Erythroblast (primary cell): ENCODE data around the gene IVL.

Experiments
- DNase-seq, 2 experiments: peaks; one replicate each; lab custom pipeline; 2025; lab: John Stamatoyannopoulos, UW
- GATA1 ChIP-seq: IDR thresholded peaks from 2 replicates; pipeline ENCODE4 v1.6.1; 2011; ENCODE audit warnings: low read depth, mild to moderate bottlenecking, control low read depth, low read length, moderate library complexity
- POLR2A ChIP-seq: IDR thresholded peaks from 2 replicates; pipeline ENCODE4 v1.6.1; 2011; ENCODE audit warnings: mild to moderate bottlenecking, low read length

Gene IVL, protein sequence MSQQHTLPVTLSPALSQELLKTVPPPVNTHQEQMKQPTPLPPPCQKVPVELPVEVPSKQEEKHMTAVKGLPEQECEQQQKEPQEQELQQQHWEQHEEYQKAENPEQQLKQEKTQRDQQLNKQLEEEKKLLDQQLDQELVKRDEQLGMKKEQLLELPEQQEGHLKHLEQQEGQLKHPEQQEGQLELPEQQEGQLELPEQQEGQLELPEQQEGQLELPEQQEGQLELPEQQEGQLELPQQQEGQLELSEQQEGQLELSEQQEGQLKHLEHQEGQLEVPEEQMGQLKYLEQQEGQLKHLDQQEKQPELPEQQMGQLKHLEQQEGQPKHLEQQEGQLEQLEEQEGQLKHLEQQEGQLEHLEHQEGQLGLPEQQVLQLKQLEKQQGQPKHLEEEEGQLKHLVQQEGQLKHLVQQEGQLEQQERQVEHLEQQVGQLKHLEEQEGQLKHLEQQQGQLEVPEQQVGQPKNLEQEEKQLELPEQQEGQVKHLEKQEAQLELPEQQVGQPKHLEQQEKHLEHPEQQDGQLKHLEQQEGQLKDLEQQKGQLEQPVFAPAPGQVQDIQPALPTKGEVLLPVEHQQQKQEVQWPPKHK

DNA sequence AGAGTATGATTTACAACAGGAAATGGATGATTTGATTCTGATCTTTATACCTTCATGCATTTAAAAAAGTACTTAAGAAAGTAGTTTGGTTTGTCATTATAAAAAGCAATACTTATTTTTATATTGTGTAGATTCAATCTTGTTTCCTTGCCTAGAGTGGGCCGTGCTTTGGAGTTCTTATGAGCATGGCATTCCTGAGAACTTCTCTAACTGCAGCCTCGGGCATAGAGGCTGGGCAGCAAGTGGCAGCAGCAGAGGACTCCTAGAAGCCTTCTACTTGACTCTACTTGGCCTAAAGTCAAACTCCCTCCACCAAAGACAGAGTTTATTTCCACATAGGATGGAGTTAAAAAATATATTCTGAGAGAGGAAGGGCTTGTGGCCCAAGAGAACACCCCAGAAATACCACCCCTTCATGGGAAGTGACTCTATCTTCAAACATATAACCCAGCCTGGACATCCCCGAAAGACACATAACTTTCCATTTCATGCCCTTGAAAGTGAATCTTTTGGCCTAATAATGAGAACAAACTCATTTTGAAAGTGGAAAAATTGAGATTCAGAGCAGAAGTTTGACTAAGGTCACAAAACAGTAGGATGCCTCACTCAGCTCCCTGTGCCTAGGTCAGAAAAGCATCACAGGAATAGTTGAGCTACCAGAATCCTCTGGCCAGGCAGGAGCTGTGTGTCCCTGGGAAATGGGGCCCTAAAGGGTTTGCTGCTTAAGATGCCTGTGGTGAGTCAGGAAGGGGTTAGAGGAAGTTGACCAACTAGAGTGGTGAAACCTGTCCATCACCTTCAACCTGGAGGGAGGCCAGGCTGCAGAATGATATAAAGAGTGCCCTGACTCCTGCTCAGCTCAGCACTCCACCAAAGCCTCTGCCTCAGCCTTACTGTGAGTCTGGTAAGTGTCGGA lies at the start of gene IVL:
TSS of gene IVL (plus strand) at position 861 of the 916 bp plus-strand sequence. CDS start 1,252 bp downstream, outside the sequence.
- no peak for DNase-seq
- TF ChIP-seq POLR2A, result no peak

GRCh38 chr1:152859696-152860095 lies 48.6 kb upstream of the IVL start, which contains the start of gene LCE7A:
Gene LCE7A, plus strand, starts transcription at chr1:152859996. Its CDS starts 702 bp downstream, at chr1:152860698.
- no peak for DNase-seq
- no peak for TF ChIP-seq GATA1
- no peak for TF ChIP-seq POLR2A

DNA sequence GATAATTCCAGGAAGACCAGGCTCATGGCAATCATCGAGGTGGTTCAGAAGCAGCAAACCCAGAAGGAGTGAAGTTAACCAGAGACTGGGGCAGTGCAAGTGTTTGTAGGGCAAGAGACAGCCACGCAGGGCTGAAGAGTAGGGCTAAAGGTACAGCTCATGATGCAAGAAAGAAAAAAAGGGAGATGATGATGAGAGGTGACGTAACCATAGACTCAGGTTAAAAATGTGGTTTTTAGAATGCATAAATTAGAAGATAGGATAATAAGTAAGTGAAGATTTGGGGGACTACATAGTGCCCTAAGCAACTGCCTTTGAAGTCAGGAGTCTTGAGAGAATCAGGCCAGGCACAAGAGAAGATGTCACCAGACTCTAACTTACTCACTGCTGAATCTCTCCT lies 48.2 kb upstream of the IVL start:
- no peak for TF ChIP-seq POLR2A
- no peak for TF ChIP-seq GATA1
- DNase-seq, result no peak

DNA sequence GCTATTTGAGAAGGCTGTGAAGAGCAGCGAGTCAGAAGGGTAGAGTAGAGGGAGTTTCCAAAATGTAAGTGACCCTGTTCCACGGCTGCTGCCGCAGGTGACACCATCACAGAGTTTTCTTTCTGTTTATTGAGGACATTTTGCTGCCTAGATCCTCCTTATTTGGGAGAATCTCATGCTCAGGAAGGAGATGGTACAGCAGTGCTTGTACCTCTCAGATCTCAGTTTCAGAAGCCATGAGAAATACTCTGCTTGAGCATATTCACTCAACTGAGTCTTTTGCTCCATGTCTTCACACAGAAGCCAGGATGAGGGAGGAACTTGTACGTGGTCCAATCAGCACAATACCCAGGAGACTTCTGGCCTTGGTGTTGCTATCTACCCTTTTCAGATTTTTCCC lies 47.0 kb upstream of the IVL start:
- no peak for DNase-seq
- TF ChIP-seq GATA1 (no peak), POLR2A (no peak)

DNA sequence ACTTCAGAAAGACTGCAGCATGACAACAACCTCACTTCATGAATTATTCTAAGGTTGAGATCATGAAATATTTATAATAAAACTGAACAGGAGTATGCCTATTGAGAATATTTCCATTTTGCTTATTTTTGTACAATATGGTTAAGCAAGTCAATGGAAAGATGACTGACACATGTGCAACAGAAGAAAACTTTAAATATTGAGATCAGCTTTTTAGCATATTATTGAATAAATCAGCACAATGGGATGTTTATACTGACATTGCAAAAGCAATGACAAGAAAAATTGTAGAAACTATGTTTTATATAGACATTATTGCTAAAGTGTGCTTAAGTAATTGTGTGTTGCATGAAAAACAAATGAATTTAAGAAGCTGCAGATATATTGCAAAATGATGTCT lies 43.9 kb upstream of the IVL start:
- no peak for TF ChIP-seq GATA1

GRCh38 chr1:152866321-152866720 lies 42.0 kb upstream of the IVL start:
- no peak for DNase-seq
- TF ChIP-seq POLR2A (no peak), GATA1 (no peak)

More for the DNA sequence above, 43.9 kb upstream of the IVL start:
- DNase-seq, result no peak

- TF ChIP-seq POLR2A (no peak), GATA1 (no peak)
- DNase-seq, result peak; percentile 58 to 77
Measured at GRCh38 chr1:152869808-152870419, 38.4 kb upstream of the IVL start.

DNA sequence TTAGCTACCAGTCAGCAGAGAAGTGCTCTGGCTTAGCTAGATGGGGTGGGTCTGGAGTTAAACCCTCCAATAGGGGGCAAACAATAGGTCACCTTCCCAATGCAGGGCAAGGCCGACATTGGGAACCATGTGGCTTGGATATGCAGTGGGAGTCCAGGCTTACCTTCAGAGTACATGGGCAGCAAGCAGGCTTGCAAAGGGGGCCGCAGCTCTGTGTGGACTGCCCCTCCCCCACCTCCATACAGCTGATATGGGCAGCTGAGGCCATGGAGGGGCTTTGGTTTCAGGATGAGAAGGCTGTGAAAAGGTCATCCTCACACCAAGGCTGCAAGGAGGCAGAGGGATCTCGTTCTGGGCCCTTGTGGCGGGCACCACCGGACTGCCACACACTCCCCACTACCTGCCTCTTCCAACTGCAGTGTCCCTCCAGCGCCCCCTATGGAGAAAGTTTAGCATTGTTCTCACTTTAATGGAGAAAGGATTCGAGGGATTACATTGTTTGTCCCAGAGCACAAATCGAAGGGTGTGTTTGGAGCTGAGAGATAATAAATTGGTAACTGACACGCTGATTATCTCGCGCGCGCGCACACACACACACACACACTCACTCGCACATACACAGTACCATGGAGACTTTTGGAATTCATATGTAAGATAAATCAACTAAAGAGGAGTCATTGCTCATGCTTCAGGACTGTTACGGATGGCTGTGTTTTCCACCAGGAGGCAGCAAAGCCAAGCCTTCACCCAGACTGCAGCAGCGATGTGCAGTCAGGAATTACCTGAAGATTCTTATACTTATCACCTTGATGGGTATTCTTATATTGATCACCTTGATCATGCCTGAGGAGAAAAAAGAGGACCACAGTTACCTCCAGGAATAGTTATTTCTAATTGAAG lies 37.3 kb upstream of the IVL start:
- no peak for TF ChIP-seq GATA1
- TF ChIP-seq POLR2A, result no peak
- peak; percentile 35 to 47 for DNase-seq

- TF ChIP-seq GATA1 (no peak), POLR2A (no peak)
- no peak for DNase-seq
Measured at GRCh38 chr1:152871731-152872126, 36.6 kb upstream of the IVL start.

GRCh38 chr1:152873495-152873894 lies 34.9 kb upstream of the IVL start:
- no peak for DNase-seq
- TF ChIP-seq GATA1 (no peak), POLR2A (no peak)

DNA sequence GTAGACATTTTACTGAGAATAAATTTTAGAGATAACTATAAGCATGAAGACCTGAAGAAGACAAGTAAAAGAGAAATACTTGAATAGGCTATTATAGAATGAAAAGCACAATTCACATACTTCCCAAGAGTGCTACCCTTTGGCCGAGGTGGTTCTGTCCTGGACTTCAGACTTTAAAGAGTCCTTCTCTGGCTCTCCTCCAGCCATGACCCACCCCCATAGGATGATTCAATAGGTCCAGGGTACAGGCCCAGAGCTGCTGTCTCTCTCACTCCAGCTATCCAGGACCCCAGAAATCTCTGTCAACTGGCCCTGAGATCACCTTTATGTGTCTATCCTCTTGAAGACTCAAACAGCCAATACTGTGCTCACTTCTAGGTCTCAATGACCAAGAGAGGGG lies 31.5 kb upstream of the IVL start:
- no peak for DNase-seq
- no peak for TF ChIP-seq POLR2A
- no peak for TF ChIP-seq GATA1

- peak; percentile 28 to 50 for DNase-seq
- TF ChIP-seq POLR2A (no peak), GATA1 (no peak)
Measured at GRCh38 chr1:152878042-152878441, 30.3 kb upstream of the IVL start, which contains the start of gene SMCP. Gene SMCP, plus strand, starts transcription at chr1:152878322. Its CDS starts 6,101 bp downstream, at chr1:152884423.

- TF ChIP-seq POLR2A, result no peak
- TF ChIP-seq GATA1, result no peak
- no peak for DNase-seq
Measured at GRCh38 chr1:152879559-152880198, 28.7 kb upstream of the IVL start.
